ENCODE measurements around the gene INPP4B.
A peak's percentile ranks its signal among the peaks of the same experiment; 100 is the strongest.

Gene INPP4B

DNA sequence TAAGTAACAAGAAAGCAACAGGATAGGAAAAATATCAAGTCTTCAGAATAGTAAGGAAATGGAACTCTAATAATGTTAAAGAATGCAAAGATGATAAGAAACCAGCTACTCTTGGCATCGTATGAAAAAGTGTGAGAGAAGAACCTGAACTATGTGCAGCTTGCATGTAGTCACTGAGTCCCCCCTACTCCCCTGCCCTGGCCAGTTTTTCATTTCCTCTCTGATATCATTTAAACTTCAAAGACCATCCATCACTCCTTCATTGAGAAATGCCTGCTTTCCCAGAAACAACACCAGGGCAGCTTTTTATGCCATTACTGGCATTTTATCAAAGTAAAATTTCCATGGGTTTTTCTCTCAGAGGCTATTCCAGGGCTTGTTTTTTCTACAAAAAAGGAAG is 28.1 kb downstream of the INPP4B start:
- Histone ChIP-seq H3K14ac (ENCODE audit: low read length in 2 of 2) (no peak overlapping the region), H2BK15ac (ENCODE audit: low read depth, poor library complexity, severe bottlenecking) (no peak overlapping the region), H3K23ac (ENCODE audit: low read length in 2 of 2) (no peak overlapping the region), H3K36me3 (ENCODE audit: control insufficient read depth in 1 of 2, insufficient read depth in 2 of 2, low read depth in 1 of 2, low read length in 2 of 2) (no peaks in the 10 kb centered on the region), H3K9me3 (ENCODE audit: control insufficient read depth, low read length) (no peaks in the 10 kb centered on the region), H2AK5ac (ENCODE audit: low read length, severe bottlenecking) (no peak overlapping the region), H3K9ac (ENCODE audit: low read length) (peak overlapping the region; percentile 78), H2BK120ac (ENCODE audit: low read depth, low read length) (no peak overlapping the region), H4K91ac (ENCODE audit: low read length) (no peak overlapping the region), H3K79me1 (replicated peaks; ENCODE audit: low read length, poor library complexity, severe bottlenecking) (no peaks in the 10 kb centered on the region), H2BK12ac (ENCODE audit: low read length in 2 of 2) (no peak overlapping the region), H2AFZ (ENCODE audit: low read depth, low read length) (no peak overlapping the region), H3K4me3 (ENCODE audit: insufficient read depth in 1 of 2, low read depth in 1 of 2, low read length in 2 of 2) (peak overlapping the region in 1 of 2 experiments; percentile 35), H3K4me1 (ENCODE audit: control insufficient read depth, insufficient read depth, low read depth, low read length) (no peaks in the 10 kb centered on the region), H3K27ac (ENCODE audit: low read length, poor library complexity, severe bottlenecking) (no peak overlapping the region), H3K4ac (ENCODE audit: low read depth in 1 of 2, low read length in 2 of 2) (no peak overlapping the region), H3K4me2 (ENCODE audit: low read length, poor library complexity, severe bottlenecking) (no peak overlapping the region), H3K27me3 (ENCODE audit: control insufficient read depth in 1 of 2, insufficient read depth in 1 of 2, low read length in 2 of 2) (no peaks in the 10 kb centered on the region), H4K8ac (ENCODE audit: low read length) (no peak overlapping the region), H3K18ac (ENCODE audit: low read depth in 1 of 2, low read length in 2 of 2) (no peak overlapping the region), H2BK5ac (ENCODE audit: low read depth, low read length, poor library complexity, severe bottlenecking) (no peak overlapping the region)
- 89% methylated on average over 1 of the region's 1 CpG for WGBS
- DNase-seq, result no peak

DNA sequence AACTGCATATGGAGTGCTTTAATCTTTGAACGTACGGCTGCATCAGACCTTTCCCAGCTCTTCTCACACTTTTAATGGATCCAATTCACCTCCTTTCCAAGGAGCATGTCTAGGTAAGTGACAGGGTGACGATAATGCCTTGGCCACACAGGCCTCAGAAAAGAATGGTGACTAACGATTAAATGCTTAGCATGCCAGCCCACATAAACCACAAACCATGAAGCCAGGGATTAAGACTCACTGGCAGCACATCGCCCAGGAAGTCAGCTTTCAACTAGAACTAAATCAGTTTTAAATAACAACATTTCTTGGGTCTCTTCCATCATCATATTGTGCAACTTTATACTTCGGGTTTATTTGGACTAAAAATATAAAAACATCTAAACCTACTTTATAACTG is 28.7 kb downstream of the INPP4B start:
- peak overlapping the region; percentile 47 for H3K27ac ChIP-seq (ENCODE audit: low read length, poor library complexity, severe bottlenecking)
- H3K4ac ChIP-seq (ENCODE audit: low read depth in 1 of 2, low read length in 2 of 2), result no peak overlapping the region
- no peak overlapping the region for H2BK15ac ChIP-seq (ENCODE audit: low read depth, poor library complexity, severe bottlenecking)
- no peaks in the 10 kb centered on the region for H3K36me3 ChIP-seq (ENCODE audit: control insufficient read depth in 1 of 2, insufficient read depth in 2 of 2, low read depth in 1 of 2, low read length in 2 of 2)
- H2AK5ac ChIP-seq (ENCODE audit: low read length, severe bottlenecking), result no peak overlapping the region
- no peak overlapping the region for H2BK12ac ChIP-seq (ENCODE audit: low read length in 2 of 2)
- H3K18ac ChIP-seq (ENCODE audit: low read depth in 1 of 2, low read length in 2 of 2), result no peak overlapping the region
- H2BK5ac ChIP-seq (ENCODE audit: low read depth, low read length, poor library complexity, severe bottlenecking), result no peak overlapping the region
- peak overlapping the region; percentile 78 for H3K9ac ChIP-seq (ENCODE audit: low read length)
- no peaks in the 10 kb centered on the region for H3K27me3 ChIP-seq (ENCODE audit: control insufficient read depth in 1 of 2, insufficient read depth in 1 of 2, low read length in 2 of 2)
- H3K4me3 ChIP-seq (ENCODE audit: insufficient read depth in 1 of 2, low read depth in 1 of 2, low read length in 2 of 2), result peak overlapping the region in 1 of 2 experiments; percentile 35
- WGBS, result 63% methylated on average over 5 of the region's 6 CpGs
- H4K8ac ChIP-seq (ENCODE audit: low read length), result no peak overlapping the region
- H3K14ac ChIP-seq (ENCODE audit: low read length in 2 of 2), result no peak overlapping the region
- no peaks in the 10 kb centered on the region for H3K4me1 ChIP-seq (ENCODE audit: control insufficient read depth, insufficient read depth, low read depth, low read length)
- no peak overlapping the region for H3K23ac ChIP-seq (ENCODE audit: low read length in 2 of 2)
- DNase-seq, result peak; percentile 48
- H4K91ac ChIP-seq (ENCODE audit: low read length), result no peak overlapping the region
- no peak overlapping the region for H2AFZ ChIP-seq (ENCODE audit: low read depth, low read length)
- no peak overlapping the region for H2BK120ac ChIP-seq (ENCODE audit: low read depth, low read length)
- H3K9me3 ChIP-seq (ENCODE audit: control insufficient read depth, low read length), result no peaks in the 10 kb centered on the region
- no peak overlapping the region for H3K4me2 ChIP-seq (ENCODE audit: low read length, poor library complexity, severe bottlenecking)
- no peaks in the 10 kb centered on the region for H3K79me1 ChIP-seq (replicated peaks; ENCODE audit: low read length, poor library complexity, severe bottlenecking)

DNA sequence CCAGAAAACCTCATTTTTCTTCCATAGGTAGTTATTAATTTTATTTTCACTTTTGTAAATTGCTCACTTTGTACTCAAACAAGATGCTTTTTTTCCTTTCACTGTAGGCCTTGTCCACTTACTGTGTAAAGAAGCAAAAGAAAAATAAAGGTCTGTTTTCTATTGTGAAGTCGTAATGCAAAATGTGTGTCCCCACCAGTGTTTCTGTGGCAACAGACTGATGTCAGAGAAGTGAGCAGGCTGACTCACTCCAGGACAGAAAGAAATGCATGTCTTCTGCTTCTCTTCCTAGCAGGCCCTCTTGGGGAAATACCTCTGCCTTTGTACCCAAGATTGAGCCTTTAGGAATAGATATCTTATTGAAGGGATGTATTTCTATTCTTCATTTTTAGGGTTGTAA is 30.3 kb downstream of the INPP4B start:
- Histone ChIP-seq H3K4ac (ENCODE audit: low read depth in 1 of 2, low read length in 2 of 2) (no peak overlapping the region), H2BK12ac (ENCODE audit: low read length in 2 of 2) (no peak overlapping the region), H2BK5ac (ENCODE audit: low read depth, low read length, poor library complexity, severe bottlenecking) (no peak overlapping the region), H3K36me3 (ENCODE audit: control insufficient read depth in 1 of 2, insufficient read depth in 2 of 2, low read depth in 1 of 2, low read length in 2 of 2) (no peaks in the 10 kb centered on the region), H2AFZ (ENCODE audit: low read depth, low read length) (no peak overlapping the region), H3K4me3 (ENCODE audit: insufficient read depth in 1 of 2, low read depth in 1 of 2, low read length in 2 of 2) (no peak overlapping the region), H3K9me3 (ENCODE audit: control insufficient read depth, low read length) (no peaks in the 10 kb centered on the region), H2BK15ac (ENCODE audit: low read depth, poor library complexity, severe bottlenecking) (no peak overlapping the region), H3K18ac (ENCODE audit: low read depth in 1 of 2, low read length in 2 of 2) (no peak overlapping the region), H4K8ac (ENCODE audit: low read length) (no peak overlapping the region), H3K79me1 (replicated peaks; ENCODE audit: low read length, poor library complexity, severe bottlenecking) (no peaks in the 10 kb centered on the region), H3K23ac (ENCODE audit: low read length in 2 of 2) (no peak overlapping the region), H3K14ac (ENCODE audit: low read length in 2 of 2) (no peak overlapping the region), H3K4me2 (ENCODE audit: low read length, poor library complexity, severe bottlenecking) (no peak overlapping the region), H2BK120ac (ENCODE audit: low read depth, low read length) (no peak overlapping the region), H3K4me1 (ENCODE audit: control insufficient read depth, insufficient read depth, low read depth, low read length) (no peaks in the 10 kb centered on the region), H4K91ac (ENCODE audit: low read length) (no peak overlapping the region), H3K9ac (ENCODE audit: low read length) (peak overlapping the region; percentile 81), H3K27ac (ENCODE audit: low read length, poor library complexity, severe bottlenecking) (no peak overlapping the region), H3K27me3 (ENCODE audit: control insufficient read depth in 1 of 2, insufficient read depth in 1 of 2, low read length in 2 of 2) (no peaks in the 10 kb centered on the region), H2AK5ac (ENCODE audit: low read length, severe bottlenecking) (no peak overlapping the region)
- WGBS, result 6% methylated on average over 1 of the region's 1 CpG
- peak; percentile 58 for DNase-seq

DNA sequence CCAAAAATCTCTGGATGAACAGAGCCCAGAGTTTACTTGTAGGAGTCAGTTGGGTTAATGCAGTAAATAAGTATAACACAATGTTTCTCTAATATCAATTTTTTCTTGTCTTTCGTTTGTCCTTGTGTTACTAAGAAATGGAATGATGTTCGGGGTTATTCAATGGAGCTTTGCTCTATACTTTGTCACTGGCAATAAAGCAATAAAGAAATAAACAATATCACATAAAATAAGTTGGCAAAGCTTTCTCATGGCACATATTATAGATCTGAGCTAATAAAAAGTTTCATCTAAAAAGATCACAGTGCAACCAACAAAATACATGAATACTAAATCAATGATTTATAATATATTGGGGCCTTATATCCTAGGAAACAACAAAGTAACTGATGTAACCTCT is 32.7 kb downstream of the INPP4B start:
- no peak overlapping the region for H4K8ac ChIP-seq (ENCODE audit: low read length)
- no peak overlapping the region for H3K9ac ChIP-seq (ENCODE audit: low read length)
- no peak overlapping the region for H3K4me3 ChIP-seq (ENCODE audit: insufficient read depth in 1 of 2, low read depth in 1 of 2, low read length in 2 of 2)
- no peak overlapping the region for H3K23ac ChIP-seq (ENCODE audit: low read length in 2 of 2)
- H2BK15ac ChIP-seq (ENCODE audit: low read depth, poor library complexity, severe bottlenecking), result no peak overlapping the region
- no peak overlapping the region for H3K4me2 ChIP-seq (ENCODE audit: low read length, poor library complexity, severe bottlenecking)
- H3K27me3 ChIP-seq (ENCODE audit: control insufficient read depth in 1 of 2, insufficient read depth in 1 of 2, low read length in 2 of 2), result no peaks in the 10 kb centered on the region
- no peak overlapping the region for H2BK12ac ChIP-seq (ENCODE audit: low read length in 2 of 2)
- H4K91ac ChIP-seq (ENCODE audit: low read length), result no peak overlapping the region
- H3K14ac ChIP-seq (ENCODE audit: low read length in 2 of 2), result no peak overlapping the region
- no peak overlapping the region for H3K18ac ChIP-seq (ENCODE audit: low read depth in 1 of 2, low read length in 2 of 2)
- no peaks in the 10 kb centered on the region for H3K9me3 ChIP-seq (ENCODE audit: control insufficient read depth, low read length)
- no CpG with 5 or more reads among the region's 2 CpGs for WGBS
- H3K36me3 ChIP-seq (ENCODE audit: control insufficient read depth in 1 of 2, insufficient read depth in 2 of 2, low read depth in 1 of 2, low read length in 2 of 2), result no peaks in the 10 kb centered on the region
- H3K27ac ChIP-seq (ENCODE audit: low read length, poor library complexity, severe bottlenecking), result no peak overlapping the region
- H3K4ac ChIP-seq (ENCODE audit: low read depth in 1 of 2, low read length in 2 of 2), result no peak overlapping the region
- H2BK120ac ChIP-seq (ENCODE audit: low read depth, low read length), result no peak overlapping the region
- H2AK5ac ChIP-seq (ENCODE audit: low read length, severe bottlenecking), result no peak overlapping the region
- no peak overlapping the region for H2BK5ac ChIP-seq (ENCODE audit: low read depth, low read length, poor library complexity, severe bottlenecking)
- no peak for DNase-seq
- no peak overlapping the region for H2AFZ ChIP-seq (ENCODE audit: low read depth, low read length)
- H3K4me1 ChIP-seq (ENCODE audit: control insufficient read depth, insufficient read depth, low read depth, low read length), result no peaks in the 10 kb centered on the region
- H3K79me1 ChIP-seq (replicated peaks; ENCODE audit: low read length, poor library complexity, severe bottlenecking), result no peaks in the 10 kb centered on the region

Data from mesenchymal stem cell (in vitro differentiated cells and primary cell).